Naive B cell (primary cell): ENCODE results near the gene VPS51. TPM values are rescaled to one million over a fixed set of nuclear protein-coding genes. Genes with fewer than 3 reads are reported as not detected.

Source experiments
- ATAC-seq, 2 donors: fragments of 150-1000 bp; cut with Tn5 transposase; 2 replicates each; pipeline ENCODE4 v1.10.0; 2021; ENCODE audit warnings: low read depth in 2 of 2, mild to moderate bottlenecking in 2 of 2, moderate library complexity in 2 of 2
- DNase-seq: peaks from one replicate; pipeline ENCODE4 v3.0.0; 2022
- H3K27ac Mint-ChIP-seq, 6 donors: one replicate each; pipeline ENCODE4 v1.8.0; 2020 to 2022; ENCODE audit warnings: mild to moderate bottlenecking in 6 of 6, mixed read lengths in 6 of 6, moderate library complexity in 5 of 6, inconsistent platforms in 2 of 6
- H3K27me3 Mint-ChIP-seq, 3 donors: one replicate each; pipeline ENCODE4 v1.8.0; 2021 to 2022; ENCODE audit warnings: mixed read lengths in 3 of 3, mild to moderate bottlenecking in 1 of 3
- H3K36me3 Mint-ChIP-seq, 2 donors: one replicate each; pipeline ENCODE4 v1.8.0; 2020 to 2022; ENCODE audit warnings: mixed read lengths in 2 of 2, inconsistent platforms in 1 of 2, mild to moderate bottlenecking in 1 of 2
- H3K4me1 Mint-ChIP-seq, 3 donors: one replicate each; pipeline ENCODE4 v1.8.0; 2020 to 2022; ENCODE audit warnings: mixed read lengths in 3 of 3, inconsistent platforms in 1 of 3, mild to moderate bottlenecking in 1 of 3, moderate library complexity in 1 of 3
- H3K4me3 Mint-ChIP-seq, 8 donors: one replicate each; pipeline ENCODE4 v1.8.0; 2020 to 2022; ENCODE audit warnings: mild to moderate bottlenecking in 8 of 8, mixed read lengths in 8 of 8, moderate library complexity in 8 of 8, inconsistent platforms in 2 of 8
- H3K9me3 Mint-ChIP-seq, 7 donors: one replicate each; pipeline ENCODE4 v1.8.0; 2020 to 2022; ENCODE audit warnings: mixed read lengths in 7 of 7, mild to moderate bottlenecking in 5 of 7, inconsistent platforms in 2 of 7, moderate library complexity in 1 of 7
- polyA plus RNA-seq, 6 donors: library from polyadenylated mRNA; unstranded; fragments of 300-500 nt; fragmentation: Illumina TruSeq; gene quantifications; one replicate each; pipeline ENCODE4 v1.2.3, GENCODE V29; 2021; ENCODE audit warnings: low read depth in 6 of 6

VPS51 gene
- polyA plus RNA-seq, 6 donors from 2014 or later = 80.5 to 106 (median 91.2) TPM

GRCh38 chr11:65120831-65121230 lies 24.8 kb downstream of the VPS51 start:
- H3K27ac Mint-ChIP-seq = peak overlapping the region; percentile 98 to 100 (median 99)
- no peak for ATAC-seq
- H3K27me3 Mint-ChIP-seq = no peaks in the 10 kb centered on the region
- no peak for DNase-seq
- H3K4me3 Mint-ChIP-seq = peak overlapping the region; percentile 93 to 100 (median 100)
- no peaks in the 10 kb centered on the region for H3K9me3 Mint-ChIP-seq
- H3K4me1 Mint-ChIP-seq = peaks cover 32 to 76% (median 57%) of the 10 kb centered on the region in 3 donors
- peaks cover 11 to 19% of the 10 kb centered on the region in 2 donors for H3K36me3 Mint-ChIP-seq

DNA sequence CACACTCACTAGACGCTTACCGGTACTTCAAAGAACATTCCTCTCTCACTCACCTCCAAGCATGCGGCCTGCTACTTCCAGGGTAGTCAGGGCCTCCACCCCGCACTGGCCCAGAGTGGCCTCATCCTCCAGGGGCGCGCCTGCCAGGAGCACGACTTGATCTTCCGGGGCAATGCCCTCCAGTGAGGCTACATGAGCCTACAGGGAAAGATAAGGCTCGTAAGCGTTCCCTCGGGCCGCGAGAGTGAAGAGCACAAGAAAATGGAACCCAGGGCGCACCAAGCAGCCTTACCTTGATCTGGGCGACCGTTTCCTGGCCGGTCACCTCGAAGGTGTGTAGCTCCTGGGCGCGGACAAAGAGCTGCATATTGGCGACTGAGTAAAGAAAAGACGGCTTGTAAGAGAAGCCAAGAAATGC lies 25.4 kb downstream of the VPS51 start:
- Mint-ChIP-seq H3K27ac (peak overlapping the region; percentile 98 to 100 (median 99)), H3K9me3 (no peaks in the 10 kb centered on the region), H3K36me3 (peaks cover 11 to 19% of the 10 kb centered on the region in 2 donors), H3K27me3 (no peaks in the 10 kb centered on the region), H3K4me1 (peaks cover 32 to 73% (median 59%) of the 10 kb centered on the region in 3 donors), H3K4me3 (peak overlapping the region; percentile 93 to 100 (median 100))
- no peak for DNase-seq
- ATAC-seq = no peak

DNA sequence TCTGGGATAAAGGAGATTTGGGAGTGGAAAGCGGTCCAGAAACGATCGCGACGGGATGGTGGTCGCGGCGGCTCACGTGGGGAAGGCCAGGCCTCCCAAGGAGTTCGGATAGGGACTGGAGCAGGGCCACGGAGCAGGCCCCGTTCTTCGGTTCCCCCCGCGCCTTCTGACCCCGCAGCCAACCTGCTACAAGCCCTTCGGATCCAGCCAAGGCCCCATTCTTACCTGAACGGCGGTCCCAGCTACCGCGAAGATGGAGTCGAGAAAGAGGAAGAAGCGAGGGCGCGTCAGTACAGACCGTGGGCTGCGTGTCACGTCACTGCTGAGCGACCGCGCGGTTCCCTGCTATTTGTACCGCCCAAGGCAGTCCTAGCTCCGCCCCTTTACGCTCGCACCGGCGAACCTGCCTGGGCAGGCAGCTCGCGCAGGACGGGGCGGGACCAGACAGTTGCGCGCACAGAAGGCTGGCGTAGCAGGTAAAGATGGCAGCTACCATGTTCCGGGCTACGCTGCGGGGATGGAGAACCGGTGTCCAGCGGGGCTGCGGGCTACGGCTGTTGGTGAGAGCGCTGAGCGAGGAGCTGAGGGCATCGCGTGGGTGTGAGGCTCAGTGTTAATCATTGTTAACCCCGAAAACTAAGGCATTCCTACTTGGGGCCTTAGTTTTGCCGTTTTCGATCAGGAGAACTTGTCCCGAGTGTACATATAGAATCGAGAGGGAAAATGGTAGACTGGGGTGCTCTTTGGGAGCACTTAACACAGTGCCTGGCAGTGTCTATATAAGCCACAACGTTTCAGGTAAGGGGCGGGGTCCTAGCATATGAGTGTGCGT lies 26.1 kb downstream of the VPS51 start, which contains the start of the genes FAU and MRPL49:
Gene FAU (minus strand): TSS at position 270 of the 832 bp plus-strand sequence. CDS start 321 bp downstream, outside the sequence.
Gene MRPL49 (plus strand): TSS at position 457 of the 832 bp plus-strand sequence. CDS start 26 bp downstream, at position 483.
- Mint-ChIP-seq H3K27me3 (no peaks in the 10 kb centered on the region), H3K36me3 (peaks cover 11 to 19% of the 10 kb centered on the region in 2 donors), H3K4me1 (peaks cover 32 to 72% (median 65%) of the 10 kb centered on the region in 3 donors), H3K9me3 (no peaks in the 10 kb centered on the region), H3K27ac (peak within 1 kb of the TSS; percentile 98 to 100 (median 99)), H3K4me3 (peak within 1 kb of the TSS; percentile 93 to 100 (median 100))
- DNase-seq (peak; percentile 98), ATAC-seq (peak; percentile 79)

DNA sequence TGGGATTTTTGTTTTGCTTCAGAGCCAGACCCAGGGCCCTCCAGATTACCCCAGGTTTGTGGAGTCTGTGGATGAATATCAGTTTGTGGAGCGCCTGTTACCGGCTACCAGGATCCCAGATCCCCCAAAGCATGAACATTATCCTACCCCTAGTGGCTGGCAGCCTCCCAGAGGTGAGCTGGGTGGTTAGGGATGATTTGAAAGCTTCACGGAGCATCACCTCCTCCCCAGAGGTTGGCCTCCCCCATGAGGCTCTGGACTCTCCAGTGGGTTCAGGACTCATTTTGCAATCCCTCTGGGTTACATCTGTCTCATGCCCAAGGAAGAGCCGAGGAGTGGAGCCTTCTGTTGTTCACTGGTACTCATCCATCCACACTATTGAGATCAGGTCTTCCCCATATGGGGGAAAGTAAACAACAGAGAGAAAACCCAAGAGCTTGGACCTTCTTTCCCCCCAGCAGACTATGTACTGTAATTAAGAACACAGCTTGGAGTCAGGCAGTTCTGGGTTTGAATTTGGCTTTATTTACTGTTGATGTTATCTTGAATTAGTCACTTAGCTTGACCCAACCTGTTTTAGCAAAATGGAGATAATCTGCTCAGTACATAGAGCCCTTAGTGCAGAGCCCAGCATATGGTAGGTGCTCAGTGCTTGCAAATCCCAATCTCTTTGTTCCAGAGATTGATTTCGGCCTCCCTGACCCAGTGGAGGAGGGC lies 28.6 kb downstream of the VPS51 start:
- Mint-ChIP-seq H3K27ac (peak overlapping the region in 3 of 6 donors; percentile 9 to 56 (median 50)), H3K36me3 (peaks cover 5 to 12% of the 10 kb centered on the region in 2 donors), H3K9me3 (no peaks in the 10 kb centered on the region), H3K4me3 (peak overlapping the region in 5 of 8 donors; percentile 22 to 79 (median 53)), H3K27me3 (no peaks in the 10 kb centered on the region), H3K4me1 (peaks cover 22 to 59% (median 52%) of the 10 kb centered on the region in 3 donors)
- DNase-seq = no peak
- ATAC-seq = no peak

DNA sequence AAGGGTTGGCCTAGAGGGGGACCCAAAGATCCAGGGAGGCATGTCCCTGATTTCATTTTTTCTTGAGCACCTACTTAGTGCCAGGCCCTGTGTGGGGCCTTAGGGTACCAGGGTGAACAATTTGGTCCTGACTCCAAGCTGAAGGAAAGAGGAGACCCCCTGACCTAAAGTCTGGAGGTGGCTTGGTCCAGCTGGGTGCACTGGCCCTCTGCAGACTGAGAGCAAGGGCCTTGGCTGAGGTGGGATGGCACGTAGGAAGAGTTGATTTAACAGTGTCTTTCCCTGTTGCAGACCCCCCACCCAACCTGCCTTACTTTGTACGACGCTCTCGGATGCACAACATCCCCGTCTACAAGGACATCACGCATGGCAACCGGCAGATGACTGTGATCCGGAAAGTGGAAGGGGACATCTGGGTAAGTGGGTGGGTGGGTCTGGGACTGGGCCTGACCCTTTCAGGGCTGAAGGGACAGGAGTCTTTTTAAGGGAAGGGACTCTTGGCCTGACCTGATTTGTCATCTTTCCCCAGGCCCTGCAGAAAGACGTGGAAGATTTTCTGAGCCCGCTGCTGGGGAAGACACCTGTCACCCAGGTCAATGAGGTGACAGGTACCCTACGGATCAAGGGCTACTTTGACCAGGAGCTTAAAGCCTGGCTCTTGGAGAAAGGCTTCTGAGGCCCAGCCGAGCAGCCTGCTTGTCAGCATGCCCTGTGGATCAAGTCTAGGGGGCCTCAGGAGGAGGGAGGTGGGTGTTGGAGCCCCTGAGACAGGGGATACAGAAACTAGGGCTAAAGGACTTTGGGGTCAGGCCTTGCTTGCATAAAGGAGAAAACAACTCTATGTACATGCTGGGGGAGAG lies 29.4 kb downstream of the VPS51 start:
- Mint-ChIP-seq H3K36me3 (peaks cover 5 to 12% of the 10 kb centered on the region in 2 donors), H3K4me1 (peaks cover 29 to 59% (median 52%) of the 10 kb centered on the region in 3 donors), H3K9me3 (no peaks in the 10 kb centered on the region), H3K4me3 (peak overlapping the region in 2 of 8 donors; percentile 51 to 79), H3K27me3 (no peaks in the 10 kb centered on the region), H3K27ac (peak overlapping the region in 3 of 6 donors; percentile 24 to 51 (median 26))
- no peak for ATAC-seq
- DNase-seq = no peak

GRCh38 chr11:65126624-65127274 lies 30.7 kb downstream of the VPS51 start:
- H3K9me3 Mint-ChIP-seq = no peaks in the 10 kb centered on the region
- no peak for ATAC-seq
- peaks cover 0 to 5% of the 10 kb centered on the region in 2 donors for H3K36me3 Mint-ChIP-seq
- no peaks in the 10 kb centered on the region for H3K27me3 Mint-ChIP-seq
- peak overlapping the region in 1 of 6 donors; percentile 95 for H3K27ac Mint-ChIP-seq
- no peak for DNase-seq
- peak overlapping the region in 2 of 8 donors; percentile 25 to 47 for H3K4me3 Mint-ChIP-seq
- peaks cover 33 to 59% (median 54%) of the 10 kb centered on the region in 3 donors for H3K4me1 Mint-ChIP-seq

DNA sequence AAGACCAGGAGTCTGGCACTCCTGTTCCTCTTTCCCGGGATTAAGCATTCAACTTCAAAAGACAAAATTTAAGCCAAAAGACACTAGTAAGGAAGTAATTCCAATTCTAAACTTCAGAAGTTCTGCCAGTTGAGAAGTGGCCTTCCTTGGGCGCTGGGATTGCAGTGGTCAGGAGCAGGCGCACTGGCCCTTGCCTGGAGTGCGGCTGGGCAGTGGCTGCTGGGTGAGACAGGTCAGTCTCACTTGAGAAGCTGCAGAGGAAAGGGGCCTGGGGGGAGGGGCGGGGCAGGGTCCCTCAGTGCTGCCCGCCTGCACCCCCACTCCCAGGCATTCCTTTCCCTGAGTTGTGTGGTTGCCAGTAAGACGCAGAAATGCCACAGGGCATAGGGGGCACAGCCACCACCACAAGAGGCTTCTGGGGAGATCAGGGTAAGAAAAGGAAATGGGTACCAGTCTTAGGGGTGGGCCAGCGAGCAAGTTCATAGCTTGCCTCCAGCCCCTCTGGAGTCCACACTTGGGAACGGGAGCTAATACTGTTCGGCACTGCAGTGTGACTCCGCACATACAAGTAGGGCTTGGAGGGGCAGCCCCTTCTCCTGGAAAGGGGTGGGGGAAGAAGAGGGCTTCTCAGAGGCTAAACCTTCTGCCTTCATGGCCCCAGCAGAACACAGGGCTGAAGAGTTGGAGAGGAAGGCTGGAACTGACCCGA lies 31.6 kb downstream of the VPS51 start:
- H3K36me3 Mint-ChIP-seq = peaks cover 1 to 8% of the 10 kb centered on the region in 2 donors
- no peak overlapping the region for H3K27ac Mint-ChIP-seq
- no peaks in the 10 kb centered on the region for H3K9me3 Mint-ChIP-seq
- peak overlapping the region in 1 of 8 donors; percentile 21 for H3K4me3 Mint-ChIP-seq
- no peaks in the 10 kb centered on the region for H3K27me3 Mint-ChIP-seq
- ATAC-seq (no peak), DNase-seq (no peak)
- H3K4me1 Mint-ChIP-seq = peaks cover 34 to 59% (median 54%) of the 10 kb centered on the region in 3 donors

GRCh38 chr11:65128182-65129145 lies 32.5 kb downstream of the VPS51 start:
- Mint-ChIP-seq H3K4me3 (peak overlapping the region in 1 of 8 donors; percentile 15), H3K36me3 (peaks cover 6 to 16% of the 10 kb centered on the region in 2 donors), H3K4me1 (peaks cover 39 to 59% (median 57%) of the 10 kb centered on the region in 3 donors), H3K9me3 (no peaks in the 10 kb centered on the region), H3K27ac (peak overlapping the region in 1 of 6 donors; percentile 90), H3K27me3 (no peaks in the 10 kb centered on the region)
- no peak for DNase-seq
- ATAC-seq = no peak

DNA sequence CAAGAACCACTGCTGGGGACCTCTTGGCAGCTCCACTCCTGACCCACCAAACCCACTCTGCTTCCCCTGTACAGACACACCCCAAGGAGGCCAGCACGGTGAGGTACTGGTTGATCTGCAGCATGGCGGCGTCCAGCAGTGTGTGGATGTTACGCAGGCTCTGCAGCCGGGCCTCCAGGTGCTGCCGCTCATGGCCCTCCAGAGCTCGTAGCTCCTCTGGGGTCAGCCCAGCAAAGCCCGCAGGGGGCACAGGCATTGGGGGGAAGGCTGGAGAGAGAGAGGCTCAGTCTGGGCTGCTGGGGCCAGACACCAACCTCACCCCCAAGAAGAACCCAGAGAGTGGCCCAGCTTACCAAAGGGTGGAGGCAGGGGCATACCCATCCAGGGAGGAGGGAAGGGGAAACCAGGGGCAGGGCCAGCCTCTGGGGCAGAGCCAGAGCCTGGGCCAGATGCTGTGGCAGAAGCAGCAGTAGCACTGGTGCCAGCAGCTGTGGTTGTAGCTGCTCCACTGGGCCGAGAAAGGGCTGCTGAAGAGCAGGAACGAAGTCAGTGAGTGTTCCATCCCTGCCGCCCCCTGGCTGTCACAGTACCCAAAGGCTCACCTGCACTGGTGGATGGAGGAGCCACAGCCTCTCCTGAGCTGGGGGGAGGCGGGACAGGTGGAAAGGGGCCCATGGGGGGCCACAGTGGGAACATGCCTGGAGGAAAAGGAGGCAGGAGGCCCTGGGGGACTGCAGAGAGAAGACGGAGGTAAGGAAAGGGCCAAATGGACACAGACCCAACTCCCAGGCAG lies 33.8 kb downstream of the VPS51 start:
- ATAC-seq (peak; percentile 15 to 19), DNase-seq (peak; percentile 44)
- no peaks in the 10 kb centered on the region for H3K9me3 Mint-ChIP-seq
- H3K27ac Mint-ChIP-seq = peak overlapping the region in 5 of 6 donors; percentile 60 to 97 (median 90)
- peaks cover 40 to 61% (median 47%) of the 10 kb centered on the region in 3 donors for H3K4me1 Mint-ChIP-seq
- H3K4me3 Mint-ChIP-seq = peak overlapping the region; percentile 62 to 97 (median 82)
- no peaks in the 10 kb centered on the region for H3K27me3 Mint-ChIP-seq
- H3K36me3 Mint-ChIP-seq = peaks cover 6 to 27% of the 10 kb centered on the region in 2 donors

- Mint-ChIP-seq H3K9me3 (no peaks in the 10 kb centered on the region), H3K36me3 (peaks cover 6 to 27% of the 10 kb centered on the region in 2 donors), H3K4me1 (peaks cover 45 to 71% (median 55%) of the 10 kb centered on the region in 3 donors), H3K27ac (peak overlapping the region in 5 of 6 donors; percentile 66 to 100 (median 95)), H3K27me3 (no peaks in the 10 kb centered on the region), H3K4me3 (peak overlapping the region; percentile 91 to 100 (median 99))
- no peak for ATAC-seq
- DNase-seq = no peak
Measured at GRCh38 chr11:65130631-65131416, 34.8 kb downstream of the VPS51 start.
